Muscle layer of colon (tissue), 2 donors: Measurements from ENCODE around the gene PET100.

Source experiments
- H3K27ac ChIP-seq: one replicate; pipeline ENCODE4 v1.7.0; 2013; ENCODE audit warnings: low read depth, mild to moderate bottlenecking, low read length, moderate library complexity
- H3K27me3 ChIP-seq, 2 donors: one replicate each; pipeline ENCODE4 v1.7.0; 2013; ENCODE audit warnings: low read length in 2 of 2, mild to moderate bottlenecking in 2 of 2; ENCODE audit not compliant: insufficient read depth in 2 of 2, control insufficient read depth in 1 of 2
- H3K36me3 ChIP-seq: one replicate; pipeline ENCODE4 v1.7.0; 2013; ENCODE audit warnings: mild to moderate bottlenecking, low read length; ENCODE audit not compliant: insufficient read depth
- H3K4me1 ChIP-seq: one replicate; pipeline ENCODE4 v1.7.0; 2013; ENCODE audit warnings: mild to moderate bottlenecking, low read length; ENCODE audit not compliant: insufficient read depth
- H3K4me3 ChIP-seq, 2 donors: one replicate each; pipeline ENCODE4 v1.7.0; 2013; ENCODE audit warnings: low read length in 2 of 2, low read depth in 1 of 2, mild to moderate bottlenecking in 1 of 2, moderate library complexity in 1 of 2
- H3K9ac ChIP-seq: one replicate; pipeline ENCODE4 v1.7.0; 2013; ENCODE audit warnings: low read length
- H3K9me3 ChIP-seq: one replicate; pipeline ENCODE4 v1.7.0; 2013; ENCODE audit warnings: mild to moderate bottlenecking, low read length
- donor health status: abdominal sarcoma.
- donor health status: Adenocarcinoma of cecum.

PET100 gene

DNA sequence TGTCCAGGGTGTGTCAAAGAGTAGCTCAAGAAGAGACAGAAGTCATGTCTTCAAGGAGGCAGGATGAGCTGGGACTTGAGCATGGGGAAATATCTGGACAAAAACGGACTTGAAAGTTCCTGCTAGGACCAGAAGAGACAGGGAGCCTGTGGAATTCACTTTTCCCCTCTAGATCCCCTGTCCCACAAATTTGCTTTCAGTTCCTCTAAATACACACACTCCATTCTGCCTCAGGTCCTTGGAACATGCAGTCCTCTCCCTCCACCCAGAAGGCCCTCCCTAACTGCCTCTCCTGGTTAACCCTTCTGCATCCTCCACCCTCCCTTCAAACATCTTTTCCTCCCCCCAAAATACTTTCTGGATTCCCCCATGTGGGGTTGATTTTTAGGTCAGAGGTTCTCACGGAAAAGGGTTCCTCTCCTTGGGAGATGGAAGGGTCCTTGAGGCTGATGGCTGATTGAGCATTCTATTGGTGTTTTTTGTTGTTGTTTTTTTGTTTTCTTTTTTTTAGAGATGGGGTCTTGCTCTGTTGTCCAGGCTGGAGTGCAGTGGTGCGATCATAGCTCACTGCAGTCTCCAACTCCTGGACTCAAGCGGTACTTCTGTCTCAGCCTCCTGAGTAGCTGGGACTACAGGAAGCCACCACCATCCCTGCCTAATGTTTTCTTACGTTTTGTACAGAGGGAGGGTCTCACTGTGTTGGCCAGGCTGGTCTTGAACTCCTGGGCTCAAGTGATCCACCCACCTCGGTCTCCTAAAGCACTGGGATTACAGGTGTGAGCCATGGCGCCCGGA is 32.3 kb downstream of the PET100 start:
- Histone ChIP-seq H3K9me3 (no peaks in the 10 kb centered on the region), H3K27me3 (no peaks in the 10 kb centered on the region), H3K27ac (no peak overlapping the region), H3K9ac (no peak overlapping the region), H3K36me3 (no peaks in the 10 kb centered on the region), H3K4me3 (no peak overlapping the region), H3K4me1 (no peaks in the 10 kb centered on the region)

DNA sequence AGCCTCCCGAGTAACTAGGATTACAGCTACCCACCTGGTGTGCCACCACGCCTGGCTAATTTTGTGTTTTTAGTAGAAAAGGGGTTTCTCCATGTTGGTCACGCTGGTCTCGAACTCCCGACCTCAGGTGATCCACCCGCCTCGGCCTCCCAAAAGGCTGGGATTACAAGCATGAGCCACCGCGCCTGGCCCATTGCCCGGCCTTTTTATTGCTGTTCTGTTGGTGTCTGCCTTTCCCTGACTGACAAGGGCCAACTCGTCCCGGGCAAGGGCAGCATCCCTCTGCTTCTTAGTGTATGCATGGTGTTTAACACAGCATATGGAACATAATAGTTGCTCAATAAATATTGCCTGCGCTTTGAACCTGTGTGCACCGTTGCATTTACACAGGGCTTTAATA is 33.1 kb downstream of the PET100 start:
- Histone ChIP-seq H3K4me3 (no peak overlapping the region), H3K27ac (no peak overlapping the region), H3K9ac (no peak overlapping the region), H3K4me1 (no peaks in the 10 kb centered on the region), H3K36me3 (no peaks in the 10 kb centered on the region), H3K9me3 (no peaks in the 10 kb centered on the region), H3K27me3 (no peaks in the 10 kb centered on the region)

DNA sequence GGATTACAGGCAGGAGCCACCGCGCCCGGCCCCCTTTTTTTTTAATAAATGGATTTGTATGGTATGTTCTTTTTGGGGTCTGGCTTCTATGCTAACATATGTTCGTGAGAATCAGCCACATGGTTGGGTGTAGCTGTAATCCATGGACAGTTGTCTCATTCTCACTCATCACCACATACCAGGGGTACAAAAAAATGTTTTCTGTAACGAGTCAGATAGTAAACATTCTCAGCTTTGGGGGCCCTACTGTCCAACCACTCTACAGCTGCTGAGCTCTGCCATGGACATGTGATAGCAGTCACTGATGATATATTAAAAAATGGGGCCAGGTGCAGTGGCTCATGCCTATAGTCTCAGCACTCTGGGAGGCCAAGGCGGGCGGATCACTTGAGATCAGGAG is 34.1 kb downstream of the PET100 start:
- Histone ChIP-seq H3K4me1 (no peaks in the 10 kb centered on the region), H3K27me3 (no peaks in the 10 kb centered on the region), H3K9ac (no peak overlapping the region), H3K36me3 (no peaks in the 10 kb centered on the region), H3K27ac (no peak overlapping the region), H3K9me3 (no peaks in the 10 kb centered on the region), H3K4me3 (no peak overlapping the region)

DNA sequence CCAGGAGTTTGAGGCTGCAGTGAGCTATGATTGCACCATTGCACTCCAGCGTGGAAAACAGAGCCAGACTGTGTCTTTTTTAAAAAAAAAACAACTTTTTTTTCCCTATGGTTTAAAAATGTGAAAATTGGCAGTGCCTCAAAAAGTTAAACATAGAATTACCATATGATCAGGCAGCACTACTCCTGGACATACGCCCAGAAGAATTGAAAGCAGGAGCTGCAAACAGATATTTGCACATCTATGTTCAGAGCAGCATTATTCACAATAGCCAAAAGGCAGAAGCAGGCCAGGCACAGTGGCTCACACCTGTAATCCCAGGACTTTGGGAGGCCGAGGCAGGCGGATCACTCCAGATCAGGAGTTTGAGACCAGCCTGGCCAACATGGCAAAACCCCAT is 35.5 kb downstream of the PET100 start:
- H3K27me3 ChIP-seq, result peaks cover 0 to 6% of the 10 kb centered on the region in 2 donors
- H3K9ac ChIP-seq, result no peak overlapping the region

DNA sequence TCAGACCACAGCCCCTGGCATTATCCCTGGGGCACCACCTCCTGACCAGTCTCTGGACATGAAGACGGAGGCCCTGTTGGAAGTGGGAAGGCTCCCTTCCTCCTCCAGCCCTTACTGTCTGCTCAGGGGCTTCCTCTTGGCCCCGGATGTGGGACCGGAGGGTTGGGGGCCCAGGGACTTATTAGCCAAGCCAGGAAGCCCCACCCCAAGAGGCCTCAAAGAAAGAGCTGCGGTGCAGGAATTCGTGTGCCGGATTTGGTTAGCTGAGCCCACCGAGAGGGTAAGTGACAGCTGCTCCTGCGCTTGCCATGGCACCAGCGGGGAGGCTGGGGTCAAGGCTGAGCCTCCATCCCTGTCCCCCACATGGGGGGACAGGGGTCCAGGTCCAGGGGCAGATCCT is 39.2 kb downstream of the PET100 start, which contains the start of gene RETN:
Gene RETN, plus strand, starts transcription at position 208 of the 400 bp plus-strand sequence. CDS start 278 bp downstream, outside the sequence.
- Histone ChIP-seq H3K4me1 (no peaks in the 10 kb centered on the region), H3K4me3 (no peak within 1 kb of the TSS), H3K27me3 (peaks cover 0 to 10% of the 10 kb centered on the region in 2 donors), H3K9ac (no peak within 1 kb of the TSS), H3K36me3 (no peaks in the 10 kb centered on the region), H3K27ac (no peak within 1 kb of the TSS), H3K9me3 (no peaks in the 10 kb centered on the region)

More for the DNA sequence above, 35.5 kb downstream of the PET100 start:
- Histone ChIP-seq H3K27ac (no peak overlapping the region), H3K4me3 (no peak overlapping the region), H3K4me1 (no peaks in the 10 kb centered on the region), H3K9me3 (no peaks in the 10 kb centered on the region), H3K36me3 (no peaks in the 10 kb centered on the region)

DNA sequence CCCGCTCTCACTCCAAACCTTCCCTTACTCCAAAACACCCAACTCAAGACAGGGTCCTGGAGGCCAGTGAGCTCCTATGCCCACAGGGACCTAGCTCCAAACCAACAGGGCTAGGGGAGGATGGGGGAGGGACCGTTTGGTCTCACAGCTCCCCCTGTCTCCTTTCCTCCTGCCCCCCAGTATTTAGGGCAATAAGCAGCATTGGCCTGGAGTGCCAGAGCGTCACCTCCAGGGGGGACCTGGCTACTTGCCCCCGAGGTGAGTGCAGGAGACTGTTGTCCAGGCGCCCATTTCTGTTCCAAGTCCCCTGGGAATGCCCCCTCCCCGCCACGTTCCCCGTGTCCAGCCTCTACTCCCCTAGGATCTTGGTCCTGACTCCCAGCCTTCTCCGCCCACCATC is 40.0 kb downstream of the PET100 start:
- Histone ChIP-seq H3K9me3 (no peaks in the 10 kb centered on the region), H3K36me3 (no peaks in the 10 kb centered on the region), H3K4me3 (no peak overlapping the region), H3K27me3 (peaks cover 0 to 10% of the 10 kb centered on the region in 2 donors), H3K4me1 (no peaks in the 10 kb centered on the region), H3K9ac (no peak overlapping the region), H3K27ac (no peak overlapping the region)

DNA sequence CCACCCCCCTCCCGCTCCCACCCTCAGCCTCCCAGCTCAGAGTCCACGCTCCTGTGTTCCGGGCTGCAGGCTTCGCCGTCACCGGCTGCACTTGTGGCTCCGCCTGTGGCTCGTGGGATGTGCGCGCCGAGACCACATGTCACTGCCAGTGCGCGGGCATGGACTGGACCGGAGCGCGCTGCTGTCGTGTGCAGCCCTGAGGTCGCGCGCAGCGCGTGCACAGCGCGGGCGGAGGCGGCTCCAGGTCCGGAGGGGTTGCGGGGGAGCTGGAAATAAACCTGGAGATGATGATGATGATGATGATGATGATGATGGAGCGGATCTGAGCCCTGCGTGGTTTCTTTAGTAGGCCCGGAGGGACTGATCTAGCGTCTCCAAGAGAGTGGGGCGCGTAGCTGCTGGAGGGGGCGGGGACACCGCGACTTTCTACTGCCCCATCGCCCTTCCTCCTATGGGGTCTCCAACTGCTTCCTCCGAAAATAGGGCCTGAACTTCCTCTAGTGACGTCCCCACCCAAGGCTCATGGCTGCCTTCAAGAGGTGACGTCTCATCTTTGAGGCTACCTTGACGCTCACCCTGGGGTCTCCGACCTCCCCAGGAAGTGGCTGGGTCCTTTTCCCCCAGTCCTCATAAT is 40.7 kb downstream of the PET100 start:
- H3K36me3 ChIP-seq, result no peaks in the 10 kb centered on the region
- H3K27ac ChIP-seq, result no peak overlapping the region
- H3K4me1 ChIP-seq, result no peaks in the 10 kb centered on the region
- no peaks in the 10 kb centered on the region for H3K9me3 ChIP-seq
- H3K9ac ChIP-seq, result no peak overlapping the region
- peaks cover 0 to 10% of the 10 kb centered on the region in 2 donors for H3K27me3 ChIP-seq
- H3K4me3 ChIP-seq, result no peak overlapping the region

DNA sequence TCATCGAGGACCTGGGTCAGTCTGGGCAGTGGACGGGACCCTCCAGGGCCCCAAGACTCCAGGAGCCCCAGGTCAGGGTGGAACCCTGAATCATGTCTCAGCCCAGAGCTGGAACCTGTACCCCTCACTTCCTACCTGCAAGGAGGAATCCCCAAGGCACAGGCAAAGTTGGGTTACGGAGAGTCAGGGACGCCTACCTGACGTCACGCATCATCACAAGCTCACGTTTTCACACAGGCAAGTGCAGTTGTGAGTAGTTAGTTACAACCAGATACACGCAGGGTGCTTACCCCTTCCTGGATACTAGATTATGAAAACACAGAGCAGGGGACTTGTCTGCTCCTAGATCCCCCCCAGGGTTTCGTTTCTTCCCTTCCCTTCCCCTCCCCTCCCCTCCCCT is 41.2 kb downstream of the PET100 start:
- peaks cover 0 to 10% of the 10 kb centered on the region in 2 donors for H3K27me3 ChIP-seq
- no peaks in the 10 kb centered on the region for H3K9me3 ChIP-seq
- H3K9ac ChIP-seq, result no peak overlapping the region
- H3K4me1 ChIP-seq, result no peaks in the 10 kb centered on the region
- no peak overlapping the region for H3K27ac ChIP-seq
- no peak overlapping the region for H3K4me3 ChIP-seq
- H3K36me3 ChIP-seq, result no peaks in the 10 kb centered on the region

DNA sequence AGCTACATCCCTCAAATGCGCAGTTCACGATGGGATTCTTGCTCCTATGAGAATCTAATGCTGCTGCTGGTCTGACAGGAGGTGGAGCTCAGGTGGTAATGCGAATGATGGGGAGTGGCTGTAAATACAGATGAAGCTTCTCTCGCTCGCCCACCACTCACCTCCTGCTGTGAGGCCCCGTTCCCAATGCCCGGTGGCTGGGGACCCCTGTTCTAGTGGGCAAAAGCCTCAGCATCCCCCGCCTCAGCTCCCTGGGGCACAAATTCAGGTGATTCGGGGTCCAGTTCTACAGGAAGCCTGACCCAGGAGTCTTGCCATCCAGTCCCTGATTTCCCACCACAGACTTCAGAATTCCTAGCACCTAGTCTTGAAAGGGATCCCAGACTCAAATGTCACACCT is 42.9 kb downstream of the PET100 start:
- no peaks in the 10 kb centered on the region for H3K4me1 ChIP-seq
- no peak overlapping the region for H3K27ac ChIP-seq
- no peaks in the 10 kb centered on the region for H3K9me3 ChIP-seq
- peaks cover 0 to 10% of the 10 kb centered on the region in 2 donors for H3K27me3 ChIP-seq
- H3K36me3 ChIP-seq, result no peaks in the 10 kb centered on the region
- H3K9ac ChIP-seq, result no peak overlapping the region
- no peak overlapping the region for H3K4me3 ChIP-seq

DNA sequence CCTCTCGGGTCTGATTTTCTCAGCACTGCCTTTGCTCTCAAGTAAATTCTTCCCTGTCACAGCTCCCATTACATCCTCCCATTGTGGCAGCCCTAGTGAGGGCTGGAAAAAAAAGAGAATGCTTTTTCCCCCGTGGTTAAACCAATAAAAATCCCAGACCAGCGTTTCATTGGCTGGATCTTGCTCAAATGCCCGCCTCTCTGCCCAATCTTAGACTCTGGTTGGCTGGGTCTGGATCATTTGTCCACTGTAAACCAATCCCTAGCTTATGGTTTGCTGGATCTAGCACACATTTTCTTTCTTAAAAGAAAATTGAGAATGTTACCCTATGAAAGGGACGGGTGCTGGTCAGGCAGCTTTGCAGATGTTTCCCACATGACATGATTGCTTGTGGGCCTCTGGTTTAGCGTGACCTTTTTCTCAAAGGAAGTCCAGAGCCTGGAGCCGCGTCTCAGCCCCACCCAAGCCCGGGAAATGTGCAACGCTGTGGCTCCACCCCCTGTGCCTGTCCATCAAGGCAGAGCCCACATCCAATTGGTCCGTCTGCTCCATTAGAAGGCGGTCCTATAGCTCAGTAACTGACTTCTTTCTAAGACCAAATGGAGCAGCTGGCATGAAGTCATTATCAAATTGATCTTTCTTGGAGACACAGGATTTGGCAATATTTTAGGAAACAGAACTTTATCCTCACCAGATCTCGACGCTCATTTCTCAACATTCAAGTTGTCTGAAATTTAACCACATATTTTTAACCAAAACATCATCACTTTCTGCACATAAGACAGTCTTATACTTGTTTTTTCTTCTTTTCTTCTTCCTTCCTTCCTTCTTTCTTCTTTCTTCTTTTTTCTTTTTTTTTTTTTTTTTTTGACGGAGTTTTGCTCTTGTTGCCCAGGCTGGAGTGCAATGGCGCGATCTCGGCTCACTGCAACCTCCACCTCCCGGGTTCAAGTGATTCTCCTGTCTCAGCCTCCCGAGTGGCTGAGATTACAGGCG is 44.7 kb downstream of the PET100 start:
- H3K36me3 ChIP-seq, result no peaks in the 10 kb centered on the region
- H3K27ac ChIP-seq, result no peak overlapping the region
- no peaks in the 10 kb centered on the region for H3K4me1 ChIP-seq
- H3K27me3 ChIP-seq, result peaks cover 0 to 4% of the 10 kb centered on the region in 2 donors
- no peak overlapping the region for H3K4me3 ChIP-seq
- no peak overlapping the region for H3K9ac ChIP-seq
- no peaks in the 10 kb centered on the region for H3K9me3 ChIP-seq

DNA sequence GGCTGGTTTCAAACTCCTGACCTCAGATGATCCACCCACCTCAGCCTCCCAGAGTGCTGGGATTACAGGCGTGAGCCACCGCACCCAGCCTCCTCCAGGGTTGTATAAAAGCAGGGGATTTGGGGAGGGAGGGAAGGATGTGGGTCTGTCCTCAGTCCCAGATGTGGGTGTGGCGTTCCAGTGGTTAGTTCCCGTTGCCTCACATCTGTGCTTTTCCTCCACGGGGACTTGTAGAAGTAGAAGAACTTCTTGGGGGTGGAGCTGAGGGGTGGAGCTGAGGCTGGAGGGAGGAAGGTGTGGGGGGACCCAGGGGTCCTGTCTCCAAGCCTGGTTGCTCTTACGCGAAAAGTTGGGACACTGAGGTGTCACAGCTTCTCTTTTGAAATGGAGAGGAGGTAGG is 46.8 kb downstream of the PET100 start:
- no peak overlapping the region for H3K9ac ChIP-seq
- no peak overlapping the region for H3K4me3 ChIP-seq
- H3K27me3 ChIP-seq, result peaks cover 0 to 5% of the 10 kb centered on the region in 2 donors
- H3K36me3 ChIP-seq, result no peaks in the 10 kb centered on the region
- H3K27ac ChIP-seq, result no peak overlapping the region
- H3K4me1 ChIP-seq, result no peaks in the 10 kb centered on the region
- H3K9me3 ChIP-seq, result no peaks in the 10 kb centered on the region
